Tibial nerve (tissue), 4 donors: ENCODE results near the gene PODXL. TPM values are rescaled to one million over a fixed set of nuclear protein-coding genes. Genes with fewer than 3 reads are reported as not detected.

Source experiments
- DNase-seq, 2 donors: peaks; one replicate each; pipeline ENCODE4 v3.0.0-alpha.2; 2019; ENCODE audit warnings: low spot score in 2 of 2
- H3K27ac ChIP-seq, 4 donors: fragments of 200-600 bp; sonication (generic) in 3 of 4; one replicate each; pipeline ENCODE4 v1.5.1; 2017 to 2019; ENCODE audit warnings: mild to moderate bottlenecking in 1 of 4
- H3K27me3 ChIP-seq, 2 donors: fragments of 200-600 bp; sonication (generic) in 1 of 2; one replicate each; pipeline versions ENCODE4 v1.5.1 to v1.6.0; 2017 to 2019
- H3K36me3 ChIP-seq, 3 donors: fragments of 200-600 bp; sonication (generic); one replicate each; pipeline ENCODE4 v1.5.1; 2018 to 2019
- H3K4me1 ChIP-seq, 4 donors: fragments of 200-600 bp; sonication (generic) in 3 of 4; one replicate each; pipeline ENCODE4 v1.5.1; 2017 to 2019
- H3K4me3 ChIP-seq, 4 donors: fragments of 200-600 bp; sonication (generic) in 3 of 4; one replicate each; pipeline ENCODE4 v1.5.1; 2017 to 2019; ENCODE audit warnings: mild to moderate bottlenecking in 1 of 4, moderate library complexity in 1 of 4
- H3K9me3 ChIP-seq, 4 donors: fragments of 200-600 bp; sonication (generic) in 3 of 4; one replicate each; pipeline ENCODE4 v1.5.1; 2017 to 2019
- CTCF ChIP-seq, 5 experiments: fragments of 200-600 bp in 3 of 5; fragments of 450-650 bp in 2 of 5; sonication (generic) in 3 of 5; IDR thresholded peaks; one replicate each; pipeline ENCODE4 v1.5.1; 2016 to 2019; ENCODE audit warnings: antibody characterized with exemption in 5 of 5, mild to moderate bottlenecking in 3 of 5, moderate library complexity in 2 of 5
- EP300 ChIP-seq, 2 donors: sonication (generic); formaldehyde crosslinking; IDR thresholded peaks; one replicate each; pipeline ENCODE4 v1.6.1; 2017; ENCODE audit warnings: antibody characterized with exemption in 2 of 2, mild to moderate bottlenecking in 1 of 2
- POLR2A ChIP-seq, 2 donors: fragments of 450-650 bp; IDR thresholded peaks; one replicate each; pipeline ENCODE4 v1.6.1; 2017; ENCODE audit warnings: antibody characterized with exemption in 2 of 2, mild to moderate bottlenecking in 2 of 2, moderate library complexity in 2 of 2
- WGBS, 2 donors: methylation state at CpG; one replicate each; pipeline ENCODE4 v1.1.5; 2018; 5-methylcytosine and 5-hydroxymethylcytosine counted together
- total RNA-seq, 4 donors: library from RNA; depleted of rRNA; stranded (reverse); fragments of >200 nt; gene quantifications; one replicate each; pipeline ENCODE4 v1.1.0, GENCODE V29; 2016

PODXL gene
- total RNA-seq, 4 donors from 2014 or later = 12.1 to 40.8 (median 34.3) TPM

GRCh38 chr7:131489196-131489595 lies 67.2 kb downstream of the PODXL start:
- Histone ChIP-seq H3K36me3 (peaks cover 0 to 3% (median 0%) of the 10 kb centered on the region in 3 donors), H3K4me3 (no peak overlapping the region), H3K27me3 (no peaks in the 10 kb centered on the region), H3K4me1 (peaks cover 0 to 32% (median 3%) of the 10 kb centered on the region in 4 donors), H3K9me3 (no peaks in the 10 kb centered on the region), H3K27ac (no peak overlapping the region)
- 83 to 88% methylated on average over 1 of the region's 1 CpG for WGBS, 2 donors
- no peak for DNase-seq
- TF ChIP-seq POLR2A (IDR thresholded peaks at IDR 0.05) (no peak), CTCF (IDR thresholded peaks at IDR 0.05) (no peak), EP300 (IDR thresholded peaks at IDR 0.05) (no peak)

GRCh38 chr7:131488361-131488760 lies 68.1 kb downstream of the PODXL start:
- Histone ChIP-seq H3K27ac (no peak overlapping the region), H3K27me3 (no peaks in the 10 kb centered on the region), H3K9me3 (no peaks in the 10 kb centered on the region), H3K36me3 (peaks cover 0 to 3% (median 0%) of the 10 kb centered on the region in 3 donors), H3K4me3 (no peak overlapping the region), H3K4me1 (peaks cover 0 to 27% (median under 1%) of the 10 kb centered on the region in 4 donors)
- 66 to 77% methylated on average over 2 of the region's 2 CpGs for WGBS, 2 donors
- DNase-seq = no peak
- TF ChIP-seq CTCF (IDR thresholded peaks at IDR 0.05) (peak in 2 of 5 experiments; percentile 8 to 18), POLR2A (IDR thresholded peaks at IDR 0.05) (no peak)

- DNase-seq = no peak
- WGBS, 2 donors = 78 to 91% methylated on average over 1 of the region's 1 CpG
- no peaks in the 10 kb centered on the region for H3K27me3 ChIP-seq
- no peak overlapping the region for H3K4me3 ChIP-seq
- peaks cover 0 to 20% (median 0%) of the 10 kb centered on the region in 4 donors for H3K4me1 ChIP-seq
- peak overlapping the region in 2 of 4 donors; percentile 13 to 64 for H3K27ac ChIP-seq
- H3K36me3 ChIP-seq = peaks cover 0 to 9% (median 0%) of the 10 kb centered on the region in 3 donors
- no peaks in the 10 kb centered on the region for H3K9me3 ChIP-seq
- TF ChIP-seq POLR2A (IDR thresholded peaks at IDR 0.05) = no peak
- TF ChIP-seq CTCF (IDR thresholded peaks at IDR 0.05) = no peak
- TF ChIP-seq EP300 (IDR thresholded peaks at IDR 0.05) = no peak
Measured at GRCh38 chr7:131487217-131487616, 69.2 kb downstream of the PODXL start.

- 86 to 91% methylated on average over 2 of the region's 2 CpGs for WGBS, 2 donors
- H3K27me3 ChIP-seq = no peaks in the 10 kb centered on the region
- no peaks in the 10 kb centered on the region for H3K9me3 ChIP-seq
- no peak for DNase-seq
- TF ChIP-seq CTCF (IDR thresholded peaks at IDR 0.05) (no peak), POLR2A (IDR thresholded peaks at IDR 0.05) (no peak), EP300 (IDR thresholded peaks at IDR 0.05) (no peak)
- H3K36me3 ChIP-seq = peaks cover 0 to 9% (median 0%) of the 10 kb centered on the region in 3 donors
- H3K4me1 ChIP-seq = peaks cover 0 to 21% (median 0%) of the 10 kb centered on the region in 4 donors
- H3K27ac ChIP-seq = peak overlapping the region in 2 of 4 donors; percentile 13 to 64
- no peak overlapping the region for H3K4me3 ChIP-seq
Measured at GRCh38 chr7:131486346-131486745, 70.1 kb downstream of the PODXL start.

GRCh38 chr7:131483586-131483985 lies 72.8 kb downstream of the PODXL start:
- 93 to 94% methylated on average over 2 of the region's 2 CpGs for WGBS, 2 donors
- Histone ChIP-seq H3K36me3 (peaks cover 0 to 14% (median 0%) of the 10 kb centered on the region in 3 donors), H3K27me3 (no peaks in the 10 kb centered on the region), H3K4me3 (no peak overlapping the region), H3K4me1 (peaks cover 0 to 39% (median 2%) of the 10 kb centered on the region in 4 donors), H3K9me3 (no peaks in the 10 kb centered on the region), H3K27ac (no peak overlapping the region)
- no peak for TF ChIP-seq EP300 (IDR thresholded peaks at IDR 0.05)
- no peak for TF ChIP-seq CTCF (IDR thresholded peaks at IDR 0.05)
- TF ChIP-seq POLR2A (IDR thresholded peaks at IDR 0.05) = no peak
- no peak for DNase-seq
